ENCODE data around the gene HERC3. TPM values are rescaled to one million over a fixed set of nuclear protein-coding genes. Genes with fewer than 3 reads are reported as not detected.
A peak's percentile ranks its signal among the peaks of the same experiment; 100 is the strongest.
"Not testable (repeated sequence)": the region's sequence is repeated elsewhere in the genome, so short reads cannot be mapped to it uniquely, and the experiment has no call there.

The HERC3 gene
- total RNA-seq, 4 donors from 2014 or later, result 49.6 to 64.3 (median 52.2) TPM

DNA sequence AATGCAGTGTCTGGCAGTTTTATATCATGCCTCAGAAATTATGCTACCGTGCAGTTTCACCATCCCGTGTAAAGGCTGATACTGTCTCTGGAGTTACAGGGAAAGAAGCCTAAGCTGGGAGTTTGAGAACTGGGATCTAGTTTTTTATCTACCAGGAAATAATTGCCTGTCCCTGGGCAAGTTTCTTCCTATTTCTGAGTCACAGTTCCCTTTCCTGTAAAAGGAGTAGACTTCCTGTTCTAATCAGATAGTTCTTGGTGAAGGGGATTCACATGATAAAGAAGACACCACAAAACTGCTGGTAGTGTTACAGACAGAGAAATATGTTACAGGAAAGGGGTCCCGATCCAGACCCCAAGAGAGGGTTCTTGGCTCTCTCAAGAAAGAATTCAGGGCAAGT, 17.1 kb downstream of the HERC3 start:
- WGBS, 2 donors, result 66 to 68% methylated on average over 3 of the region's 3 CpGs
- no peak for DNase-seq (ENCODE audit: low spot score in 2 of 2)
- intact Hi-C loops (cut with DNase I; ENCODE audit: low total_unique reads), result no loop called here
- TF ChIP-seq POLR2A (IDR thresholded peaks at IDR 0.05), result no peak
- TF ChIP-seq, protein P1, sequence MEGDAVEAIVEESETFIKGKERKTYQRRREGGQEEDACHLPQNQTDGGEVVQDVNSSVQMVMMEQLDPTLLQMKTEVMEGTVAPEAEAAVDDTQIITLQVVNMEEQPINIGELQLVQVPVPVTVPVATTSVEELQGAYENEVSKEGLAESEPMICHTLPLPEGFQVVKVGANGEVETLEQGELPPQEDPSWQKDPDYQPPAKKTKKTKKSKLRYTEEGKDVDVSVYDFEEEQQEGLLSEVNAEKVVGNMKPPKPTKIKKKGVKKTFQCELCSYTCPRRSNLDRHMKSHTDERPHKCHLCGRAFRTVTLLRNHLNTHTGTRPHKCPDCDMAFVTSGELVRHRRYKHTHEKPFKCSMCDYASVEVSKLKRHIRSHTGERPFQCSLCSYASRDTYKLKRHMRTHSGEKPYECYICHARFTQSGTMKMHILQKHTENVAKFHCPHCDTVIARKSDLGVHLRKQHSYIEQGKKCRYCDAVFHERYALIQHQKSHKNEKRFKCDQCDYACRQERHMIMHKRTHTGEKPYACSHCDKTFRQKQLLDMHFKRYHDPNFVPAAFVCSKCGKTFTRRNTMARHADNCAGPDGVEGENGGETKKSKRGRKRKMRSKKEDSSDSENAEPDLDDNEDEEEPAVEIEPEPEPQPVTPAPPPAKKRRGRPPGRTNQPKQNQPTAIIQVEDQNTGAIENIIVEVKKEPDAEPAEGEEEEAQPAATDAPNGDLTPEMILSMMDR (IDR thresholded peaks at IDR 0.05), result no peak
- no peak overlapping the region for H3K4me3 ChIP-seq (ENCODE audit: low read depth, poor library complexity, severe bottlenecking)

DNA sequence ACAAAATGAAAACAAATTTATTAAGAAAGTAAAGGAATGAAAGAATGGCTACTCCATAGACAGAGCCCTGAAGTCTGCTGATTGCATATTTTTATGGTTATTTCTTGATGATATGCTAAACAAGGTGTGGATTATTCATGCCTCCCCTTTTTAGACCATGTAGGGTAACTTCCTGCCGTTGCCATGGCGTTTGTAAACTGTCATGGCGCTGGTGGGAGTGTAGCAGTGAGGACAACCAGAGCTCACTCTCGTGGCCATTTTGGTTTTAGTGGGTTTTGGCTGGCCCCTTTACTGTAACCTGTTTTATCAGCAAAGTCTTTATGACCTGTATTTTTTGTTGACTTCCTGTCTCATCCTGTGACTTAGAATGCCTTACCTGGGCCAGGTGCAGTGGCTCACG, 17.5 kb downstream of the HERC3 start:
- intact Hi-C loops (cut with DNase I; ENCODE audit: low total_unique reads); H3K4me3 ChIP-seq (ENCODE audit: low read depth, poor library complexity, severe bottlenecking); DNase-seq (ENCODE audit: low spot score in 2 of 2): not testable (repeated sequence)
- WGBS, 2 donors, result 91 to 93% methylated on average over 5 of the region's 5 CpGs

DNA sequence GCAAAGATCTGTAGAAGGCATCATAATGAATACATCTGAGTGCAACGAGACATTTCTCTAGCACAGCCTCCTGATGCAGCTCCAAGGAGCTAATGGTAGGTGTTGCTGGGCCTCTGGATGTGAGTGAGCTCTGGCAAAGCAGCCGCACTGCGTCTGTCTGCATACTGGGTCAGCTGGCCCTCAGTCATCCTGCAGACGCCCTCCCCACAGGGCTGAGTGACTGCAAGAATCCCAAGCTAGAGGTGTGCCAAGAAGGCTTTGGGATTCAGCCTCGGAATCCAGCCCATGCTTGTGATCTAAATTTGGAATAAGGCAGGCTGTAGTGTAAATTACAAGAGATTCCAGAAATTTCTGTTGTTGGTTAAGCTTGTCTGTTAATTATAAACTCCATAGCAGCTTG, 18.5 kb downstream of the HERC3 start:
- H3K4me3 ChIP-seq (ENCODE audit: low read depth, poor library complexity, severe bottlenecking), result no peak overlapping the region
- no peak for TF ChIP-seq POLR2A (IDR thresholded peaks at IDR 0.05)
- TF ChIP-seq, protein P1 (IDR thresholded peaks at IDR 0.05), result no peak
- intact Hi-C loops (cut with DNase I; ENCODE audit: low total_unique reads), result no loop called here
- WGBS, 2 donors, result 16 to 38% methylated on average over 5 of the region's 5 CpGs
- peak; percentile 78 to 91 for DNase-seq (ENCODE audit: low spot score in 2 of 2)

DNA sequence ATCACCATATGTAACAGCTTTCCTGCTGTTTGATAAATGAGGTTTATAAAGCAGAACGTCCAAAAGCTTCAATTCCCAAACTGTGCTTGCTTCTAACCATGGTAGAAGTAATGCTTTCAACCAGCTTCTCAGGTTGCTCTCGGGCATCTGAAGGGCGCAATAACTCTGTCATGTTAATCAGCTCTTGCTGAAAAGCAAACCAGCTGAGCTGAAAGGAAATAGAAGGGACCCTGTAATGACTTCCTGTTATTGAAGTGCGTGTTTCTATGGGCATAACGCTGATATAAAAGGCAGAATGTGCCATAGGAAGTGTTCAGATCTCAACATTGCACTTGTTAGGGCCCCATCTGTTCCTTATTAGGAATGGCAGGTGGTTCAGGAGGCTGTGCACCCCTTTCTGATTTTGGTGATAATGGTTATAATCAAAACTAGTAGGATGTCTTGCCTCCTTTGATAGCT, 21.2 kb downstream of the HERC3 start:
- WGBS, 2 donors, result 32 to 36% methylated on average over 5 of the region's 5 CpGs
- H3K4me3 ChIP-seq (ENCODE audit: low read depth, poor library complexity, severe bottlenecking), result no peak overlapping the region
- TF ChIP-seq, protein P1 (IDR thresholded peaks at IDR 0.05), result no peak
- TF ChIP-seq POLR2A (IDR thresholded peaks at IDR 0.05), result no peak
- intact Hi-C loops (cut with DNase I; ENCODE audit: low total_unique reads), result no loop called here
- DNase-seq (ENCODE audit: low spot score in 2 of 2), result no peak

DNA sequence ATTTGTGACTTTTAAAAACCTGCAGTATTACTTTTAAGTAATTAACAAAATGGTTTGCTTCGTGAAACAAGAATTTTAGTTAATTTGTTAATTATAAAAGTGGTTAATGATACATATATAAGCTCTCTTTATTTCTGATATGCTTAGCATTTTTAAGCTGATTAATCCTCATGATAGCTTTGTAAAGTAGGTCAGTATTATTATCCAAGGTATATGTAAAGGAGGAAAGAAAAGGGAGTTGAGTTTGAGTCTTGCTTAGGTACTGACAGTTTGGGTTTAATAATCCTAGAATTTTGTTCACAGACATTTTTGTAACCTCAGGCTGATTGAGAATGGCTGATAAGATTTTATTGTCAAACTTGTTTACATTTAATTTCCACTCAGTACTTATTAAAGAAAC, 21.8 kb downstream of the HERC3 start:
- intact Hi-C loops (cut with DNase I; ENCODE audit: low total_unique reads), result no loop called here
- H3K4me3 ChIP-seq (ENCODE audit: low read depth, poor library complexity, severe bottlenecking), result no peak overlapping the region
- no peak for DNase-seq (ENCODE audit: low spot score in 2 of 2)
- no peak for TF ChIP-seq POLR2A (IDR thresholded peaks at IDR 0.05)
- TF ChIP-seq, protein P1 (IDR thresholded peaks at IDR 0.05), result no peak
- 76 to 83% methylated on average over 1 of the region's 1 CpG for WGBS, 2 donors

DNA sequence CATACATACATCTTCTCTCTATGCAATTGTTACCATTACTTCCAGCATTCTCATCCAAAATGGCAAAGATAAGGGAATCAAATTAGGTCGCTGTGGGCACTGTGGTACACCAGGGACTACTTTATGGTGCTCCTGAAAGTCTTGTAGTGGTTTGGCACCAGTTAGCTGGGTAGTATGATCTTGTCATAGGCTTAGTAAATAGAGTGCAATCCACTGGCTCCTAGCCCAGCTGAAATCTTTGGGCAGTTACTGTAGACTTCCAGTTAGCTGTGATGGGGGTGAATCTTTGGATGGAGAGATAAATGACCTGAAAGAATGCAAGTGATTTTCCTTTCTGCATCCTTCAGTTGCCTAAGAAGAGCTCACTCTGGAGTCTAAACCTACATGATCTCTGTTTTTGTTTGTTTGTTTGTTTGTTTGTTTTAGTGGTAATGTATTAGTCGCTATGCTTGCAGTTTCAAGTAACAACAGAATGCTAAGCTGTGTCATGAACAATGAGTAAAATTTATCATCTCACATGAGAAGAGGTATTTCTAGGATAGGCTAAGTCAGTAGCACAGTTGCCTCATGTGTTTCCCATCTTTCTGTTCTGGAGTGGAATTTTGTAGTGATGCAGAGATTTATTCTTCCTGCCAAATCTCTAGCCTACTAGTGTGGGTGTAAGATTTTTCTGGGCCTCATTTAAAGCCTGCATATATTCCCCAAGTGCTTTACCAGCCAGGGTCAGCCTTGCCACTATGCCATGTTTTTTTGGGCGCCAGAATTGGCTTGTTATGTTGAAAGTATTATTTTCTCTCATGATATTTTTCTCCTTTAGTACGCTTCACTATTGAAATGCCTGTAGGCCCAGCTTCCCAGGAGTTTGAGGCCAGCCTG, 24.2 kb downstream of the HERC3 start:
- intact Hi-C loops (cut with DNase I; ENCODE audit: low total_unique reads), result no loop called here
- TF ChIP-seq POLR2A (IDR thresholded peaks at IDR 0.05), result no peak
- TF ChIP-seq, protein P1 (IDR thresholded peaks at IDR 0.05), result no peak
- no peak overlapping the region for H3K4me3 ChIP-seq (ENCODE audit: low read depth, poor library complexity, severe bottlenecking)
- WGBS, 2 donors, result 75 to 77% methylated on average over 4 of the region's 4 CpGs
- peak in 1 of 2 donors; percentile 58 for DNase-seq (ENCODE audit: low spot score in 2 of 2)

Measured in lower leg skin (tissue), 4 donors.